OCI-LY1 (cell line): ENCODE measurements around the gene NOD1.

Source experiments
- CTCF ChIP-seq: fragments of 200-600 bp; sonication (generic), shearing (Covaris generic); IDR thresholded peaks from 2 replicates; pipeline ENCODE4 v1.5.1; 2017; ENCODE audit warnings: mild to moderate bottlenecking, antibody characterized with exemption, low read length, moderate library complexity, mixed read lengths
- EZH2 ChIP-seq: fragments of 200-600 bp; sonication (generic), shearing (Covaris generic); IDR thresholded peaks from 2 replicates; pipeline ENCODE4 v1.8.0; 2017; ENCODE audit warnings: borderline replicate concordance, mixed run types, mild to moderate bottlenecking, antibody characterized with exemption, low read length, moderate library complexity, mixed read lengths

GRCh38 chr7:30522159-30522558 lies 43.6 kb upstream of the NOD1 start:
- no peak for TF ChIP-seq CTCF
- TF ChIP-seq EZH2 = no peak
